Esophagus muscularis mucosa (tissue), 4 donors: Measurements from ENCODE around the gene SHH.
A peak's percentile ranks its signal among the peaks of the same experiment; 100 is the strongest.

Source experiments
- CTCF ChIP-seq, 3 experiments: fragments of 200-600 bp in 2 of 3; fragments of 450-650 bp in 1 of 3; sonication (generic) in 2 of 3; IDR thresholded peaks; one replicate each; pipeline ENCODE4 v1.5.1; 2017 to 2019; ENCODE audit warnings: antibody characterized with exemption in 3 of 3, mild to moderate bottlenecking in 2 of 3, moderate library complexity in 1 of 3
- EP300 ChIP-seq: sonication (generic); formaldehyde crosslinking; IDR thresholded peaks from one replicate; pipeline ENCODE4 v1.6.1; 2017; ENCODE audit warnings: antibody characterized with exemption
- POLR2A ChIP-seq: fragments of 450-650 bp; IDR thresholded peaks from one replicate; pipeline ENCODE4 v1.6.1; 2017; ENCODE audit warnings: antibody characterized with exemption, moderate library complexity, mild to moderate bottlenecking, low read depth
- POLR2AphosphoS5 ChIP-seq, 2 donors: sonication (generic); formaldehyde crosslinking; IDR thresholded peaks; one replicate each; pipeline ENCODE4 v1.6.1; 2017; ENCODE audit warnings: antibody characterized with exemption in 2 of 2

GRCh38 chr7:155796381-155797261, 15.6 kb downstream of the SHH start:
- peak in 2 of 3 experiments; percentile 62 to 86 for TF ChIP-seq CTCF (IDR thresholded peaks at IDR 0.05)
- TF ChIP-seq EP300: no peak
- TF ChIP-seq POLR2A: no peak
- no peak for TF ChIP-seq POLR2AphosphoS5 (IDR thresholded peaks at IDR 0.05)
